Caco-2 (cell line): ENCODE measurements around the gene ALK. TPM values are rescaled to one million over a fixed set of nuclear protein-coding genes. Genes with fewer than 3 reads are reported as not detected.

Experiments
- BruUV-seq: library from RNA; stranded (reverse); fragments of 400-500 nt; replicated peaks from 2 replicates; lab custom pipeline; 2021; lab: Mats Ljungman, UMichigan
- CTCF ChIA-PET: fragments of 300-600 bp; sonication (Branson Sonifier 250); formaldehyde crosslinking; loops from one replicate; lab custom pipeline; 2022; ENCODE audit warnings: antibody characterized with exemption; lab: Charles Lee
- POLR2A ChIA-PET: fragments of 300-600 bp; sonication (Branson Sonifier 250); formaldehyde crosslinking; loops from one replicate; lab custom pipeline; 2022; ENCODE audit warnings: antibody characterized with exemption; lab: Charles Lee
- DNase-seq, 2 experiments: peaks; one replicate each; pipeline versions ENCODE4 v3.0.0 to v3.0.0-alpha.2; 2020 to 2022
- H3K27me3 ChIP-seq: replicated peaks from 2 replicates; pipeline ENCODE4 v1.6.0; 2011; ENCODE audit warnings: low read length; ENCODE audit not compliant: control insufficient read depth, insufficient read depth
- H3K36me3 ChIP-seq: 2 replicates; pipeline ENCODE4 v1.5.1; 2011; ENCODE audit warnings: low read length; ENCODE audit not compliant: control insufficient read depth, insufficient read depth
- H3K4me1 ChIP-seq: fragments of 250-450 bp; sonication (Bioruptor Pico); 2 replicates; pipeline ENCODE4 v1.5.1; 2020; ENCODE audit warnings: mild to moderate bottlenecking
- H3K4me3 ChIP-seq: 2 replicates; pipeline ENCODE4 v1.5.1; 2011; ENCODE audit warnings: low read depth, mild to moderate bottlenecking, control low read depth, low read length
- H3K9me3 ChIP-seq: fragments of 250-450 bp; sonication (Bioruptor Pico); 2 replicates; pipeline ENCODE4 v1.5.1; 2020; ENCODE audit warnings: mild to moderate bottlenecking, moderate library complexity
- H3K27ac Mint-ChIP-seq: one replicate; pipeline ENCODE4 v1.8.0; 2022; ENCODE audit warnings: mixed read lengths; ENCODE audit not compliant: unreplicated experiment
- H3K27me3 Mint-ChIP-seq: one replicate; pipeline ENCODE4 v1.8.0; 2022; ENCODE audit warnings: mixed read lengths; ENCODE audit not compliant: insufficient read depth, unreplicated experiment
- H3K36me3 Mint-ChIP-seq: one replicate; pipeline ENCODE4 v1.8.0; 2022; ENCODE audit warnings: mild to moderate bottlenecking, mixed read lengths; ENCODE audit not compliant: insufficient read depth, unreplicated experiment
- H3K4me1 Mint-ChIP-seq: one replicate; pipeline ENCODE4 v1.8.0; 2022; ENCODE audit warnings: low read depth, mixed read lengths; ENCODE audit not compliant: unreplicated experiment
- H3K4me3 Mint-ChIP-seq: one replicate; pipeline ENCODE4 v1.8.0; 2022; ENCODE audit warnings: mild to moderate bottlenecking, moderate library complexity, mixed read lengths; ENCODE audit not compliant: unreplicated experiment
- H3K9me3 Mint-ChIP-seq: one replicate; pipeline ENCODE4 v1.8.0; 2022; ENCODE audit warnings: mixed read lengths; ENCODE audit not compliant: unreplicated experiment
- CTCF ChIP-seq, 2 experiments: fragments of 200-600 bp in 1 of 2; IDR thresholded peaks; 1 replicate in 1 of 2; 2 replicates in 1 of 2; pipeline versions ENCODE4 v1.5.1 to v1.8.0; 2011 to 2022; ENCODE audit warnings: antibody characterized with exemption in 1 of 2, control low read depth in 1 of 2, inconsistent platforms in 1 of 2, low read depth in 1 of 2, low read length in 1 of 2, mild to moderate bottlenecking in 1 of 2, moderate library complexity in 1 of 2; ENCODE audit not compliant: insufficient read depth in 1 of 2, severe bottlenecking in 1 of 2, unreplicated experiment in 1 of 2
- intact Hi-C: fragments of 100-400 bp; cut with micrococcal nuclease; formaldehyde crosslinking; loops from one replicate; pipeline ENCODE4 v1.10.0; 2022; ENCODE audit not compliant: unreplicated experiment
- total RNA-seq: library from RNA; stranded (reverse); gene quantifications from 2 replicates; pipeline ENCODE4 v1.2.3, GENCODE V29; 2022

The ALK gene
- total RNA-seq, 1 experiment from 2014 or later, result 0.11 TPM

DNA sequence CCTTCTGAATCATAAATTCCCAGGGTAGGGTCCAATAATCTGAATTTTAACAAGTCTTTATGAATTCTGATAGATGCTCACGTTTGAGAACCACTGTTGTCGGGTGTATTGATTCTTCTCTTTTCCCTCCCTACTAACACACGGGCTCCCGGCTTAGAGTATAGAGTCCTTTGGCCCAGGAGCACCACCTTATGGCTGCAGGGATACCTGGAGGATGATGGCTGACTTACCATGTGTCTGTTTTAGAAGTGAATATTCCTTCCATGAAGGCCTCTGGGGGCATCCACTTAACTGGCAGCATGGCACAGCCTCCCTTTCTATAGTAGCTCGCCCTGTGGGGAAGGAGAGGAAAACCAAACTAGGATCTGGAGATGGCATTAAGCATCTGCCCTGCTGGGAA lies 714.4 kb downstream of the ALK start:
- Histone ChIP-seq H3K4me1 (no peaks in the 10 kb centered on the region), H3K27me3 (no peaks in the 10 kb centered on the region), H3K4me3 (no peak overlapping the region), H3K9me3 (no peaks in the 10 kb centered on the region), H3K36me3 (no peaks in the 10 kb centered on the region)
- CTCF ChIA-PET, result no interaction called here
- no TSS peak for BruUV-seq
- H3K27me3 Mint-ChIP-seq, result peaks cover 12% of the 10 kb centered on the region
- TF ChIP-seq CTCF (IDR thresholded peaks at IDR 0.05; ENCODE audit: insufficient read depth in 1 of 2, low read depth in 1 of 2, low read length in 1 of 2, severe bottlenecking in 1 of 2, unreplicated experiment in 1 of 2), result no peak
- H3K9me3 Mint-ChIP-seq, result no peaks in the 10 kb centered on the region
- peaks cover 11% of the 10 kb centered on the region for H3K4me1 Mint-ChIP-seq
- intact Hi-C loops, result no loop called here
- POLR2A ChIA-PET, result no interaction called here
- H3K4me3 Mint-ChIP-seq, result no peak overlapping the region
- no peaks in the 10 kb centered on the region for H3K36me3 Mint-ChIP-seq
- DNase-seq, result no peak
- no peak overlapping the region for H3K27ac Mint-ChIP-seq

DNA sequence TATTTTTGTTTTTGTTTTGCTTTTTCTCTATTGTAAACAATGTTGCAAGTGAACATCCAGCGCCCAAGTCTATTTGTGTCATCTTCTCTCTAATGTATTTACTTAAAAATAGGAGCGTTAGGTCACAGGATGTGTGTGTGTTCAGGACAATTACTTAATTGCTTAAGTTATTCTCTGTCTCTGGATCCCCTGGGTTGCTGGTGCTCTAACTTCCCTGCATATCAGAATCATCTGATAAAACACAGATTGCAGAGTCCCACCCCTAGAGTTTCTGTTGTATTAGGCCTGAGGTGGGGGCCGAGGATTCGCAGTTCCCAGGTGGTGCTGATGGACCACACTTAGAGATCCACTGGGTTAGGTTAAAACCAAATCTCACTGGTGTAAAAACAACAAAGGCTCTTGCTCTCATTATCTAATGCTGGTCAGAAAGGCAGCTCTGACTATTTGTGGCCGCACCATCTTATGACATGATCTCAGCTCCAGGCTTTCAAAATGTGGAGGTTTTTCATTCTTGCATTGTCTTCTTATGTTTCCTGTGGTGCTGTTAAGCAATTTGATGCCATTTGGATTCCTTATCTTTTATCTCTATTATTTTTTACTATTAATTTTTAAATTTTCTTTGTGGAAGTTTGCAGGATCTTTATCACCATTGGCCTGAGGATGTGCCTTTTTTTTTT lies 718.4 kb downstream of the ALK start:
- no peaks in the 10 kb centered on the region for H3K9me3 Mint-ChIP-seq
- BruUV-seq, result no TSS peak
- TF ChIP-seq CTCF (IDR thresholded peaks at IDR 0.05; ENCODE audit: insufficient read depth in 1 of 2, low read depth in 1 of 2, low read length in 1 of 2, severe bottlenecking in 1 of 2, unreplicated experiment in 1 of 2), result no peak
- H3K36me3 ChIP-seq, result no peaks in the 10 kb centered on the region
- no peaks in the 10 kb centered on the region for H3K27me3 ChIP-seq
- H3K4me1 Mint-ChIP-seq, result peaks cover 14% of the 10 kb centered on the region
- intact Hi-C loops, result no loop called here
- ChIA-PET CTCF (no interaction called here), POLR2A (no interaction called here)
- DNase-seq, result no peak
- no peak overlapping the region for H3K27ac Mint-ChIP-seq
- no peaks in the 10 kb centered on the region for H3K9me3 ChIP-seq
- peaks cover 4% of the 10 kb centered on the region for H3K27me3 Mint-ChIP-seq
- H3K36me3 Mint-ChIP-seq, result no peaks in the 10 kb centered on the region
- no peak overlapping the region for H3K4me3 Mint-ChIP-seq
- no peak overlapping the region for H3K4me3 ChIP-seq
- no peaks in the 10 kb centered on the region for H3K4me1 ChIP-seq

DNA sequence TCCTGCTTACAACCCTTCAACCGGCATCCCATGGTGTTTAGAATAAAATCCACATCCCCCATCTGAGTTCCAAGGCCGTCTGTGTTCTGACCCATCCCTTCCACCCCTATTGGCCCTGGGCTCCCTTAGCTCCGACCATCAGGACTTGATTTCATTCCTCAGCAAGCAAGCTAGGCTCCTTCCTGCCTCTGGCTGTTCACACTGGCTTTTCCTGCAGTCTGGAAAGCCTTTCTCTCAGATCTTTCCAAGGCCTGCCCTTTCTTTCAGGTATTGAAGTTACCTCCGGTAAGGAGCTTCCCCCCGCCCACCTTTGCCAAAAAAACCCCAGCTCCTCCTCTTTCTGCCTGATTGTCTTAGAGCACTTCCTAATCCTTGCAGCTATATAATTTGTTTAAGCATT lies 719.4 kb downstream of the ALK start:
- Mint-ChIP-seq H3K36me3 (no peaks in the 10 kb centered on the region), H3K4me3 (no peak overlapping the region), H3K9me3 (no peaks in the 10 kb centered on the region), H3K27ac (no peak overlapping the region), H3K4me1 (peaks cover 14% of the 10 kb centered on the region), H3K27me3 (peaks cover 4% of the 10 kb centered on the region)
- peak in 1 of 2 experiments; percentile 44 for DNase-seq
- CTCF ChIA-PET, result interaction anchor here (1.0 to 1.2 kb wide), 2 partner anchors 138 to 243 kb away, joined by 4 to 6 read pairs; no protein-coding TSS in a partner anchor
- no peaks in the 10 kb centered on the region for H3K9me3 ChIP-seq
- H3K27me3 ChIP-seq, result no peaks in the 10 kb centered on the region
- POLR2A ChIA-PET, result no interaction called here
- H3K4me1 ChIP-seq, result no peaks in the 10 kb centered on the region
- no peak for TF ChIP-seq CTCF (IDR thresholded peaks at IDR 0.05; ENCODE audit: insufficient read depth in 1 of 2, low read depth in 1 of 2, low read length in 1 of 2, severe bottlenecking in 1 of 2, unreplicated experiment in 1 of 2)
- H3K4me3 ChIP-seq, result no peak overlapping the region
- H3K36me3 ChIP-seq, result no peaks in the 10 kb centered on the region
- BruUV-seq, result no TSS peak
- intact Hi-C loops, result no loop called here
